ENCODE measurements around the gene SHPK. TPM values are rescaled to one million over a fixed set of nuclear protein-coding genes. Genes with fewer than 3 reads are reported as not detected.

Gene SHPK
- total RNA-seq, 1 experiment from 2014 or later: 20.0 TPM

DNA sequence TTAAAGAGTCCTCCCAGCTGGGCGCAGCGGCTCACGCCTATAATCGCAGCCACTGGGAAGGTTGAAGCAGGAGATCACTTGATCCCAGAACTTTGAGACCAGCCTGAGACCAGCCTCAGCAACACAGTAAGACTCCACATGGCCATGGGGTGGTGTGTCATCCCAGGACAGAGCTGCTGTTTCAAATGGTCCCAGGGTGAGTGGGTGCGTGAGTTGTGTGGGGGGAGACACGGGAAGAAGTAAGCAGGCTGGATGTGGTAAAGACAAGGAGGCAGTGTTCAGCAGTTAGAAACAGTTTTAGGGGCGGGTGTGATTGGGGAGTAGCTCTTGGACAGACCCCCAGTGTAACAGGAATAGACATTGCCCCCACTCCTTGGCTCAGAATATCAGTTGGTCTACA lies 3.8 kb downstream of the SHPK start:
- CTCF ChIA-PET: no interaction called here
- no peak for DNase-seq (ENCODE audit: low spot score)
- H3K27ac ChIP-seq (ENCODE audit: low read depth, low read length, poor library complexity, severe bottlenecking): no peak overlapping the region
- no peaks in the 10 kb centered on the region for H3K4me1 ChIP-seq (ENCODE audit: insufficient read depth, low read length, poor library complexity, severe bottlenecking)
- H3K9me3 ChIP-seq (ENCODE audit: low read depth, low read length, poor library complexity, severe bottlenecking): no peaks in the 10 kb centered on the region
- no peak overlapping the region for H3K4me3 ChIP-seq (ENCODE audit: low read depth, low read length, poor library complexity, severe bottlenecking)
- H3K36me3 ChIP-seq (ENCODE audit: insufficient read depth, low read length, poor library complexity, severe bottlenecking): peaks cover 7% of the 10 kb centered on the region
- BruUV-seq (replicated peaks): no TSS peak
- no peaks in the 10 kb centered on the region for H3K27me3 ChIP-seq (replicated peaks; ENCODE audit: insufficient read depth, low read depth, low read length, poor library complexity)
- TF ChIP-seq EZH2 (IDR thresholded peaks at IDR 0.05; ENCODE audit: borderline replicate concordance, low read depth, low read length, poor library complexity, severe bottlenecking): no peak
- TF ChIP-seq, protein P1, sequence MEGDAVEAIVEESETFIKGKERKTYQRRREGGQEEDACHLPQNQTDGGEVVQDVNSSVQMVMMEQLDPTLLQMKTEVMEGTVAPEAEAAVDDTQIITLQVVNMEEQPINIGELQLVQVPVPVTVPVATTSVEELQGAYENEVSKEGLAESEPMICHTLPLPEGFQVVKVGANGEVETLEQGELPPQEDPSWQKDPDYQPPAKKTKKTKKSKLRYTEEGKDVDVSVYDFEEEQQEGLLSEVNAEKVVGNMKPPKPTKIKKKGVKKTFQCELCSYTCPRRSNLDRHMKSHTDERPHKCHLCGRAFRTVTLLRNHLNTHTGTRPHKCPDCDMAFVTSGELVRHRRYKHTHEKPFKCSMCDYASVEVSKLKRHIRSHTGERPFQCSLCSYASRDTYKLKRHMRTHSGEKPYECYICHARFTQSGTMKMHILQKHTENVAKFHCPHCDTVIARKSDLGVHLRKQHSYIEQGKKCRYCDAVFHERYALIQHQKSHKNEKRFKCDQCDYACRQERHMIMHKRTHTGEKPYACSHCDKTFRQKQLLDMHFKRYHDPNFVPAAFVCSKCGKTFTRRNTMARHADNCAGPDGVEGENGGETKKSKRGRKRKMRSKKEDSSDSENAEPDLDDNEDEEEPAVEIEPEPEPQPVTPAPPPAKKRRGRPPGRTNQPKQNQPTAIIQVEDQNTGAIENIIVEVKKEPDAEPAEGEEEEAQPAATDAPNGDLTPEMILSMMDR (conservative IDR thresholded peaks at IDR 0.05; ENCODE audit: low read depth, low read length): no peak
- intact Hi-C loops (cut with micrococcal nuclease; ENCODE audit: unreplicated experiment): no loop called here
- POLR2A ChIA-PET (ENCODE audit: low non-redundant PET): no interaction called here

DNA sequence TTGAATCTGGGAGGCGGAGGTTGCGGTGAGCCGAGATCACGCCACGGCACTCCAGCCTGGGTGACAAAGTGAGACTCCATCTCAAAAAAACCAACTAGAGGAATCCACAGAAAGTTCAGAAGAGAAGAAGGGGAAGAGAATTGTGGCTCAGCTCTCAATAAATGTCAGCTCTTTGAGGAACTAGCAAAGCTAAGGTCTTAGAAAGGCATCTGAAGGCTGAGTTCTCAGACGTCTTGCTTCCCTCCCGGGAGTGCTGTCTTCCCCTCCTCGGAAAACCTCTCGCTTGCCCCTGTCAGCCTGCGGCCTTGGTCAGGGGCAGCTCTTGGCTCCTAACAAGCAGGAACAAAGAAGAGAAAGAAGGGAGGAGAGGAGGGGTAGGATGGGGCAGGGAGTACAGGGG lies 5.3 kb downstream of the SHPK start:
- Histone ChIP-seq H3K9me3 (ENCODE audit: low read depth, low read length, poor library complexity, severe bottlenecking) (no peaks in the 10 kb centered on the region), H3K27ac (ENCODE audit: low read depth, low read length, poor library complexity, severe bottlenecking) (no peak overlapping the region), H3K4me1 (ENCODE audit: insufficient read depth, low read length, poor library complexity, severe bottlenecking) (no peaks in the 10 kb centered on the region), H3K36me3 (ENCODE audit: insufficient read depth, low read length, poor library complexity, severe bottlenecking) (peaks cover 9% of the 10 kb centered on the region), H3K4me3 (ENCODE audit: low read depth, low read length, poor library complexity, severe bottlenecking) (no peak overlapping the region), H3K27me3 (replicated peaks; ENCODE audit: insufficient read depth, low read depth, low read length, poor library complexity) (no peaks in the 10 kb centered on the region)
- DNase-seq (ENCODE audit: low spot score): no peak
- TF ChIP-seq, protein P1 (conservative IDR thresholded peaks at IDR 0.05; ENCODE audit: low read depth, low read length): no peak
- TF ChIP-seq EZH2 (IDR thresholded peaks at IDR 0.05; ENCODE audit: borderline replicate concordance, low read depth, low read length, poor library complexity, severe bottlenecking): no peak
- CTCF ChIA-PET: no interaction called here
- intact Hi-C loops (cut with micrococcal nuclease; ENCODE audit: unreplicated experiment): no loop called here
- POLR2A ChIA-PET (ENCODE audit: low non-redundant PET): no interaction called here
- no TSS peak for BruUV-seq (replicated peaks)

DNA sequence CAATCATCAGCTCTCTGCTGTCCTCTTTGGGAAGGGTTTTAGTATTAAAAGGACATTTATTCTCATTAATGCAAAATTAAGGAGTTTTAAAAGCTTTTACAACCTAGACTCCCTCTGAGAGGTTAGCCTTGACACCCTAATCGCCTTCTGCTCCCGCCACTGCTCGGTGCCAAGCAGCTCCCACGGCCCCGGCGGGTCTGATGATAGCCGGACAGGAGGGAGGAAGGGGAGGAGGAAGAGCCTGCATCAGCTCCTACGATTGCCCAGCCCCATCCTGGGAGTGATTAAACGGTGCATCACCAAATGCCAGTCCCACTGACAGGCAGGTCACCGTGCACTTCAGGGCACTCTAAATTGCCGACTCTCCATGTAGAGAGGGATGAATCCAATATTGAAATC lies 8.3 kb downstream of the SHPK start:
- no TSS peak for BruUV-seq (replicated peaks)
- TF ChIP-seq, protein P1 (conservative IDR thresholded peaks at IDR 0.05; ENCODE audit: low read depth, low read length): no peak
- no peak for TF ChIP-seq EZH2 (IDR thresholded peaks at IDR 0.05; ENCODE audit: borderline replicate concordance, low read depth, low read length, poor library complexity, severe bottlenecking)
- Histone ChIP-seq H3K36me3 (ENCODE audit: insufficient read depth, low read length, poor library complexity, severe bottlenecking) (peaks cover 16% of the 10 kb centered on the region), H3K27ac (ENCODE audit: low read depth, low read length, poor library complexity, severe bottlenecking) (no peak overlapping the region), H3K9me3 (ENCODE audit: low read depth, low read length, poor library complexity, severe bottlenecking) (no peaks in the 10 kb centered on the region), H3K4me3 (ENCODE audit: low read depth, low read length, poor library complexity, severe bottlenecking) (no peak overlapping the region), H3K4me1 (ENCODE audit: insufficient read depth, low read length, poor library complexity, severe bottlenecking) (no peaks in the 10 kb centered on the region), H3K27me3 (replicated peaks; ENCODE audit: insufficient read depth, low read depth, low read length, poor library complexity) (no peaks in the 10 kb centered on the region)
- CTCF ChIA-PET: no interaction called here
- intact Hi-C loops (cut with micrococcal nuclease; ENCODE audit: unreplicated experiment): no loop called here
- no peak for DNase-seq (ENCODE audit: low spot score)
- POLR2A ChIA-PET (ENCODE audit: low non-redundant PET): no interaction called here
